HG03354 (cell line): ENCODE data around the gene JDP2.

Experiments
- ATAC-seq: cut with Tn5 transposase; IDR thresholded peaks from one replicate; pipeline ENCODE4 v1.9.1; 2021; ENCODE audit warnings: mild to moderate bottlenecking; ENCODE audit not compliant: unreplicated experiment, poor library complexity, severe bottlenecking

Gene JDP2

GRCh38 chr14:75406856-75407255 is 21.0 kb upstream of the JDP2 start:
- no peak for ATAC-seq

- ATAC-seq, result no peak
Measured at GRCh38 chr14:75409316-75410205, 18.3 kb upstream of the JDP2 start.

GRCh38 chr14:75411214-75411540 is 16.6 kb upstream of the JDP2 start:
- ATAC-seq, result no peak

- no peak for ATAC-seq
Measured at GRCh38 chr14:75413013-75413412, 14.8 kb upstream of the JDP2 start.

GRCh38 chr14:75417674-75418073 is 10.1 kb upstream of the JDP2 start:
- ATAC-seq, result no peak

GRCh38 chr14:75418850-75419768 is 8.7 kb upstream of the JDP2 start:
- ATAC-seq, result peak; percentile 68

- ATAC-seq, result no peak
Measured at GRCh38 chr14:75422169-75422568, 5.7 kb upstream of the JDP2 start.

- no peak for ATAC-seq
Measured at GRCh38 chr14:75424496-75424895, 3.3 kb upstream of the JDP2 start.

- ATAC-seq, result no peak
Measured at GRCh38 chr14:75425446-75425845, 2.4 kb upstream of the JDP2 start.

GRCh38 chr14:75426332-75427125 is 1.3 kb upstream of the JDP2 start:
- peak; percentile 68 for ATAC-seq

- peak; percentile 53 for ATAC-seq
Measured at GRCh38 chr14:75427126-75427481, 718 bp upstream of the JDP2 start.

- peak; percentile 21 for ATAC-seq
Measured at GRCh38 chr14:75428230-75429104, 645 bp downstream of the JDP2 start.

- ATAC-seq, result no peak
Measured at GRCh38 chr14:75429562-75429961, 1.7 kb downstream of the JDP2 start.

GRCh38 chr14:75430116-75430515 is 2.3 kb downstream of the JDP2 start:
- no peak for ATAC-seq

- ATAC-seq, result no peak
Measured at GRCh38 chr14:75430526-75430925, 2.7 kb downstream of the JDP2 start.

- no peak for ATAC-seq
Measured at GRCh38 chr14:75430976-75431375, 3.2 kb downstream of the JDP2 start.

- no peak for ATAC-seq
Measured at GRCh38 chr14:75431827-75432226, 4.0 kb downstream of the JDP2 start.

GRCh38 chr14:75432411-75432810 is 4.6 kb downstream of the JDP2 start:
- ATAC-seq, result no peak

GRCh38 chr14:75433631-75434071 is 5.8 kb downstream of the JDP2 start:
- no peak for ATAC-seq
